Pons (tissue), 1 donor: ENCODE results near the gene NRG2.

Source experiments
- DNase-seq: peaks from one replicate; pipeline ENCODE4 v3.0.0-alpha.2; 2016; ENCODE audit warnings: low spot score

NRG2 gene

DNA sequence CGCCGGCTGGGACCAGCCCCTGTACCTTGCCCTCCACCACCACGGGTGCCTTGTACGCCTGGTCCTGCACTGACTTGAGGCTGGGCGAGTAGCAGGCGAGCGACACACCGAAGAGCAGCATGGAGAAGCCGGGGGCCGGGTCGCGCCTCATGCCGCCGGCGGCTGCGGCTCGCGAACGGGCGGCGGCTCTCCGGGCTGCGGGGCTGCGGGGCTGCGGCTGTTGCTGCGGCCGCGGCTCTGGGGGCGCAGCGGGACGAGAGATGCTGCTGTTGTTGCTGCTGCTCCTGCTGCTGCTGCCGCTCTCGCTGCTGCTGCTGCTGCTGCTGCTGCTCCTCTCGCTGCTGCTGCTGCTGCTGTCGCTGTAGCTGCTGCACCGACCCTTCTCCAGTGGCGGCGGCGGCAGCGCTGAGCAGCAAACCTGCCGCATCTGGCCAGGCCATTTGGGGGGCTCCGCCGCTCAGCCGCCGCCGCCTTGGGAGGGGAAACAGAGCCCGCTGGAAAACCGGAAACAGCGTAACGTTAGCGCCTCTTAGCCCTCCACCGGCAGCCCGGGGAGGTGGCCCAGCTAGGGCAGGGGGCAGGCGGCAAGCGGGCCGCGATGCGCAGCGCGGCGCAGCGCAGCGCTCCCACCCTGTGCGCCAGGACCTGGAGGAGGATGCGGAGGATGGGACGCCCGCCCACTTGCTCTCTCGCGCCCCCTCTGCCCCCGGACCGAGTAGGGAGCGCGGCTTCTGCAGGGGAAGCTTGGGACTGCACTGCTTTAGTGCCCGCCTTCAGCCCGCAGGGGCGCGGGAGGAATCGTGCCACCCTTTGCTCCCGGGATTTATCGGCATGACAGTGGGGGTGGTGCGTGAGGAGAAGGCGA, at the start of gene NRG2:
Gene NRG2, minus strand, starts transcription at position 657 of the 865 bp plus-strand sequence.
- peak; percentile 65 for DNase-seq

DNA sequence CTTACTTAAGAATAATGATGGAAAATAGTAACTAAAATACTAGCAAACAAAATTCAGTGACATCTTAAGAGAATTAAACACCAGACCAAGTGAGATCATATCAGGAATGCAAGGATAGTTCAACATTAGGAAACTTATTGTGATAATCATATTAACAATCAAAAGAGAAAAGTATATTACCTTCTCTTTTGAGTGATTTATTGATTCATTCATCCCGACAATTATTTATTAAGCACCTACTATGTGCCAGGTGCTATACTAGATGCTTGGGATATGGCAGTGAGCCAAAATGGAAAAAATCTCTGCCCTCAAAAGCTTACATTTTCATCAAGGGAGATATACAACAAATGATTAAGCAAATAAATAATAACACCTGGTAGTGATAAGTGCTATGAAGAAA, 47.2 kb upstream of the NRG2 start:
- no peak for DNase-seq

DNA sequence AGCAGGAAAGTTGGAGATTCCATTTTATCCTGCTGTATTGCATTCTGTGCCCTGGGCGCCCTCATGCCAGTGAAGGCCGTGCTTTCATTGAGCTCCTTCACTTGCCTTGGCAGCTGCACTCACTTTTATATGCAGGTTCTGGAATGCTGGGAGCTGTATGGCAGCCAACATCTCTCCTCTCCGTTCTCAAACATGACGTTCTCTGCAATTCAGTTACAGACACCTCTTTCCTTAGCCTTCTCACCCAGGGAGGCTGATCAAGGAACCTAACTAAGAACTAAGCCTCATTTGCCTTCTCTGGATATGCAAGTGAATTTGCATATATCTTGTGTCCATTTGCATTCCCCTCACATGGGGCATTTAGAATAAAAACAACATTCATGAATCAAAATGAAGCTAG, 41.4 kb upstream of the NRG2 start:
- DNase-seq = peak; percentile 24

DNA sequence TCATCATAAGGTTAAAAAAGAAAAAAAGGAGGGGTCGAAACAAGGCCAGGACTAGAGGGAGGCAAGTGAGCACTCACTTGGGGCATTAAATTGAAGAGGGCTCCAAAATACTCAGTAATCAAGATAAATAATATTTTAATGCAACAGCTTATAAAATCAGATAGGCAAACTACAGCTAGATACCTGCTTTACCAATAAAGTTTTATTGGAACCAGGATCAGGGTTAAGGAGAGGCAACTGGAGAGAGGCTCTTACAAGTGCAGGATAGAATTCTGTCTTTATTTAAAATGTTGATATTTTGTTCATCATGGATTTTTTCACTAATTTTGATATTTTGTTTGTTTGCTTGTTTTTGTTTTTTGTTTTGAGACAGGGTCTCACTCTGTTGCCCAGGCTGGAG, 40.6 kb upstream of the NRG2 start:
- DNase-seq = no peak

DNA sequence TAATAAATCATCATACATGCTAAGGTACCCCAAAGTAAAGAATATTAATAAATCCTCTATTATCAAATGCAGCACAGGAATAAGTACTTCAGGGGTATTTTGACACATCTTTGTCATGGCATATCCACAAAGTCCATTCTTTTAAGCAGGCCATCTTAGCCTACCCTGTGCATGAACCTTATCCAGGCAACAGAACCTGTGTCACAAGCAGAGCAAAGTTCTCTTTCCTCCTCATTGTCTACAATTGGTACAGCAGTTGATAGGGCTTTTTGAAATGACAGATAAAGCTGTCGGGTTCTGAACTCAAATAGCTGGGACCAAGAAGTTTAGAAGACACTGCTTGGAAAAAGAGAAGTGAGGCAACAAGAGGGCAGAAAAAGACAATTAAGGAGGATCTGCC, 40.0 kb upstream of the NRG2 start:
- DNase-seq = no peak

DNA sequence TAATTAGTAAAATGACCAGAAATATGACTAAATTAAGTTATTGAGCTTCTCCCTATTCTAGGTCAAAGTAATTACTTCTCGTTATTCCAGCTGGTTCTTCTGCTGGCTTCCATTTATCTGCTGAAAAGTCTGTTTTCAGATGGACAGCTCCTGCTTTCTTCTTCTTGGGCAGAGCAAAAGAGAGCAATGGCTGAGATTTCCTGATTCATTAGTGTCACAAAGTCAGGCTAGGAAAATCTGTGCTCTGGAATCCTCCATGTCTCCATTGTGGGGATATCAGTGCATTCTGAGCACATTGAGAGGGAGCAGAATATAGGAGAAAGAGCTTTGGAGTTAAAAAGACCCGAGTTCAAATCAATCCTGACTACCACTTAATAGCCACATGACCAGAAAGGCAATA, 33.7 kb upstream of the NRG2 start:
- DNase-seq = no peak

DNA sequence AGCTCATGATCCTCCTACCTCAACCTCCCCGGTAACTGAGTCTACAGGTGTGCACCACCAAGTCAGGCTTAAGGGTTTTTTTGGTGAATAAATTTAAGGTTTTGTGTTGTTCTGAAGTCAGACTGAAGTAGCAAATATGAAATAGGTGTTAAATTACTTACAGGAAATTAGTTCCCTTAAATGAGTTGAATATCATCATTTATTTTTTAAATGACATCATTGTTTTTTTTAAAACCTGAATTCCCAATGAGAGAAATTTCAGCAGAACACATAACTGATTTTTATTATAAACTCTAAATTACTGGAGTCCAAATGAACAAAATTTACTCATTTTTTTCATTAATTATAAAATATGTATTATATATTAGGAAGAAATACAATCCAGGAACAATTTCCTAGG, 33.0 kb upstream of the NRG2 start:
- DNase-seq = no peak

DNA sequence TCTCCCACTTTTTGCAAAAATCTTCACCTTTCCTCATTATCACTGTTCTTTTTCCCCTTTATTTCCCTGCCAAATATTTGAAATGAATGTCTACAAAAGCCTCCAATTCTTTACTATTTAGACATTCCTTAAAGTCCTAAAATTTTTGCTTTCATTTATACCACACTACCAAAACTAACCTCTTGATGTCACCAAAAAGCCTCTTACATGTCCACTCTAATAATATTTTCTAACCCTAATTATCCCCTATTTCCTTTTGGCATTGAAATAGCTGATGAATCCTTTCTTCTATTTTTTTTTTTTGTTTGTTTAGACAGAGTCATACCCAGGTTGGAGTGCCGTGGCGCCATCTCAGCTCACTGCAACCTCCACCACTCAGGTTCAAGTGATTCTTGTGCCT, 32.3 kb upstream of the NRG2 start:
- peak; percentile 11 for DNase-seq

DNA sequence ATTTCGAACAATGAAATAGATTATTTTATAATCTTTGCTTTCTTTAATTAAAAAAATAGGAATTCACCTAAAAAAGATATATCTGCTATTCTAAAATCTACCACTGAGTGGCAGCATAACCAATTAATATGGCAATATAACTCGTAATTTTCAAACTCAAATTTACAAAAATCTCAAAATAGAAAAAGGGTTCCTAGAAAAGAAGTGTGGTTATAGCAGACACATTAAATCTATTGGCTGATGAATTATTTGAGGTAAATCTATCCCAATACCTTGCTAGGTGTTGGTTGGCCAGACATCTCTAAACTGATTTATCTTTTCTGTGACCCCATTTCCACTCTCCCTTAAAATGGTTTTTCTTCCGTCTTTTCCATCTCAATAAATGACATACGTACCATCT, 30.2 kb upstream of the NRG2 start:
- DNase-seq = peak; percentile 35

DNA sequence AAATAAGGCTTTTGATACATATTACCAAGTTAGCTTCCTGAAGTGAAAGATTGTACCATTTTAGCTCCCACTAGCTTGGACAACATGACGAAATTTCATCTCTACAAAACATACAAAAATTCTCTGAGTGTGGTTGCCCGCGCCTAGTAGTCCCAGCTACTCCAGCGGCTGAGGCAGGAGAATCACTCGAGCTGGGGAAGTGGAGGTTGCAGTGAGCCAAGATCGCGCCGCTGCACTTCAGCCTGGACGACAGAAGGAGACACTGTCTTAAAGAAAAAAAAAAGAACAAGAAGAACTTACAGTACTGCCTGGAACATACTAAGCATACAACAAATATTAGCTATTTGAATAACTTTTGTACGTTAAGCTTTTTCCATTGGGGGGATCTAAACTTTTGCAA, 29.7 kb upstream of the NRG2 start:
- no peak for DNase-seq

DNA sequence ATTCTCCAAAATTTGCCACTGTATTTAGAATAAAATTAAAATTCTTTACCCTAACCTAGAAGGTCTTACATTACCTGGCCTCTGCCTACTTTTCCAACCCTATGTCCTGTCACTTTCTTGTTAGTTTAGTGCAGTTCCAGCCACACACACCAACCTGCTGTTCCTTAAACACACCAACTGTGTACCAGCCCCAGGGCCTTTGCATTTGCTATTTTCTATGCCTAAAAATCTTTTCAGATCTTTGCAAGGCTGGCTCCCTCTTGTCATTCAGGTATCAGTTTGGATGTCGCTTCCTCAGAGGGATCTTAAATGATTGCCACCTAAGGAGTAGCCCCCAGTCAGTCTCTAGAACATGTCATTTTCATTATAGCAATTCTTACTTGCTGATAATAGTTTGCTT, 17.7 kb upstream of the NRG2 start:
- DNase-seq = no peak

DNA sequence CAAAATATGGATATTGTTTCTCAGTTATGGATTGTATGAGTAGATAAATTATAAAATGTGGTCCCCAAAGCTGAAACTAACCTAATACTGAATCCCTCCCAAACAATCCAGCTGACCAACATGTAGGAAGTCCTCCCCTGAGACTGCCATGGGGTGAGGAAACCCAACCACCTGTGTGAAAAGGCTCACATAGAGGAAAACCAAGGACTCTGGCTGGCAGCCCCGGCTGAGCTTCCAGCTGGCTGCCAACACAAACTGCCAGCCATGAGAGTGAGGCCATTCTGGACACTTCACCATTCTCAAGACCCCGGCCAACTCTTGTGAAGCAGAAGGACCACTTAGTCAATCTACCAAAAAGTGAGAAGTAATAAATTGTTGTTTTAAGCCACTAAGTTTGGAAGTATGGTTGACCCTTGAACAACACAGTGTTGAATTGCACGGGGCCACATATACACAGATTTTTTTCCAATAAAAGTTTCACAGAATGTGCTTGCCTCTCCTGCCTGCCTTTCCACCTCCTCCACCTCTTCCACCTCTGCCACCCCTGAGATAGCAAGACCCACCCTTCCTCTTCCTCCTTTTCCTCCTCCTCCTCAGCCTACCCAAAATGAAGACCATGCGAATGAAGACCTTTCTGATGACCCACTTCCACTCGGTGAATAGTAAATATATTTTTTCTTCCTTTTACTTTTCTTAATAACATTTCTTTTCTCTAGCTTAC, 15.3 kb upstream of the NRG2 start:
- no peak for DNase-seq

DNA sequence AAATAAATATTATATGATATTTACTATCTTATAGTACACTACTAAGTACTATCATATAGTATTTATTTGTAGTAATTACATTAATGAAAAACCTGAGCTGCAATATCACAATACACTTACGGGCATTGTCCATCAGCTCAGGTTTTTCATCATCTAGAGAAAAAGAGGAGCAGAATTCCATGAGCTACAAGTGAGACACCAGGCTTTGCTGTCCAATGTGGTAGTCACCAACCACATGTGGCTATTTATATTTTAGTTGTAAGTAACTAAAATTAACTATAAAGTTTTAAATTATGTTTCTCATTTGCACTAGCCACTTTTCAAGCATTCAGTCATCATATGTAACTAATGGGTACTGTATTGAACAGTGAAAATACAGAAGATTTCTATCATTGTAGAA, 13.8 kb upstream of the NRG2 start:
- no peak for DNase-seq

DNA sequence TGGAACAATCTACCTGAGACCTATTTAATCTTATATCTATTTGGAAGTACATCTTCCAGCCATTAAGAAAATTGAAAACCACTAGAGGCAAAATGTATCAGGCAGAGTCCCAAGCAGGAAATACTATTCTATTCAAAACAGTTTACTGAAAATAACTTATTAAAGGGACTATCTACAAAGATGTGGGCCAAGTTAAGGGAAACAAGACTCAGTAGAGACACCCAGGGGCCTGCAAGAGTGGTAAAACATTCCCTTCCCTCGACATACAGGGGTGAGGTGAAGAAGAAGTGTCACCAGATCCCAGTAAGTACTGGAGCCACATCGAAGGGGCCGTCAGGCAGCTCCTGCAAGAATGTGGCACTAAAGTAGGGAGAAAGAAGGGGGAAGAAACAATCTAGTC, 12.1 kb upstream of the NRG2 start:
- no peak for DNase-seq

DNA sequence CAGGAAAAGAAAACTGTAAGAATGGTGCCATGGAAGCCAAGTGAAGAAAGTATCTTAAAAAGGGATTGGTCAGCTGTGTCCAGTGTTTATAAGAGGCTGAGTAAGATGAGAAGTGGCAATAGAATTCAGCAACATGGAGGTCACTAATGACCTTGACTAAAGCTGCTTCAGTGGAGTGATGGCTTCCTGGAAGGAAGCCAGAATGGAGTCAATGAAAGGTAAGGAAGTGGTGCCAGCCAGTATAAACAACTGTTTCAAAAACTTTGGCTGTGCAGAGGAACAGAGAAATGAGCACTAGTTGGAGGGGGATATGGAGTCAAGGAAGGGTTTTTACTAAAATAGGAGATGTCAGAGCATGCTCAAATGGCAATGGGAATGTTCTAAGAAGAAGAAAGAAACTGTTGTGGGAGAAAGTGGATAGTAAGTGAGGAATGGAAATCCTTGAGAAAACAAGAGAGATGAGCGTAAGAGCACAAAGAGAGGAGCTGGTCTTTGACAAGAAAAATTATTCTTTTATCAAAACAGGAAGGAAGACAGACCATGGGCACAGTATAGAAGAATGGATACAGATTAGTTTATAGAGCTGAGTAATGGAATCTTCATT, 11.1 kb upstream of the NRG2 start:
- no peak for DNase-seq

DNA sequence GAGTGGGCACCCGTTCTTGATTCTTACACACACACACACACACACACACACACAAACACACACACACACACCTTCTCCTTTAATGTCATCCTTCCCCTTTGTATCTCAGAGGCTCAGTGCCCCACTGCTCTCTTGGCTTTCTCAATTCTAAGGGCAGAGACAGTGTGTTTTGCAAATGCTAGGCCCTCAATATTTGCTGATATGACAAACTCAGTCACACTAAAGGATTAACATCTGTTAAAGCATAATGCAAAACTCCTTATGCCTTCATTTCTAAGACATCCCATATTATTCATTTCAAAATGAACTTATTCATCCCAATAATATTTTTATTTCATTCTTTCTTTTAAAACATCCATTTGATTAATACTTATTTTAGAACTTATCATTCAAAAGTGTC, 8.9 kb upstream of the NRG2 start:
- DNase-seq = no peak

DNA sequence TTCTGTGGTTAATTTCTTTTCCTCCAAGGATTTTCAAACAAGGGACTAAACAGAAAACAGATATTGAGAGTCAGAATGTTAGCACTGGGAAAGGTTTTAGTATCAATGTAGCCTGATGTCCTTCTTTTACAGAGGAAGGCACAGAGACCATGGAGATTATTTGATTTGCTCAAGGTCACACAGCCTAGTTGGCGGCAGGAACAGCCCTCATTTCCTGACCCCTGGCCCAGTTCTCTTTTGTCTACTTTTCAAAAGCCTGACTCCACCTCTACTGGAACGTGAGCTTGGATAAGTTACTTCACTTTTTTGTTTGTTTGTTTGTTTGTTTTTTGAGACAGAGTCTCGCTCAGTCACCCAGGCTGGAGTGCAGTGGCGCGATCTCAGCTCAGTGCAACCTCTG, 6.6 kb upstream of the NRG2 start:
- DNase-seq = no peak

DNA sequence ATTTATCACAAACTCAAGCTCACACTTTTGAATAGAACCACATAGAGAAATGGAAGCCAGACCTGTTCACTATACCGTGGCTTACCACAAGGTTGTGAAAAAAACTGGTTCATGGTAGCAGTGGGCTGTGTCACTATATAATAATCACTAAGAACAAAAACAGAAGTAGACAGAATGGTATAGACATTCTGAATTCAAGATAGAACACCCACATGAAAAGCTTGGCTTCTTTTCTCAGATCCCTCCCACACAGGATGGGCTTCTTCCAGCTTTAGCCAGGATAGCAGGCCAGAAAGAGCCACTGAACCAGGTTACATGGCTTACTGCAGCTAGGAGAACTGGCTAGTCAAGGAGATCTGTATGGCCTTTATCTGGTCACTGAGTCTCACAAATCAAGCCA, 6.1 kb upstream of the NRG2 start:
- DNase-seq = no peak

DNA sequence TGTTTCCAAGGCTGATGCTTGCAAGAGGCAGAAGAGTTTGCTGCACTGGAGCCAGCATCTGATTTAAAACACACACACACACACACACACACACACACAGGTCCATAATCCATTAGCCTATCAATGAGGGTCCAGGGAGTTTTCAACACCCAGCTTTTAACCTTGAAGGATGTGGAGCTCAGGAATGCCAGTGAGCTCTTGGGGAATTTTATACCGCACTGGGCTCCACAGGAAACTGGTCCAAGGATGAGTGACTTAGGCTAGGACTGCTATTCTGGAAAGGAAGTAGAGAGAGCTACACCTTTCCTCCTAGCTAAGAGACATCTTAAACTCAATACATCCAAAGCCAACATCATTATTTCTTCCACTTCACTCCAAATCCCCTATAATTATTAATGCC, 942 bp upstream of the NRG2 start:
- no peak for DNase-seq

DNA sequence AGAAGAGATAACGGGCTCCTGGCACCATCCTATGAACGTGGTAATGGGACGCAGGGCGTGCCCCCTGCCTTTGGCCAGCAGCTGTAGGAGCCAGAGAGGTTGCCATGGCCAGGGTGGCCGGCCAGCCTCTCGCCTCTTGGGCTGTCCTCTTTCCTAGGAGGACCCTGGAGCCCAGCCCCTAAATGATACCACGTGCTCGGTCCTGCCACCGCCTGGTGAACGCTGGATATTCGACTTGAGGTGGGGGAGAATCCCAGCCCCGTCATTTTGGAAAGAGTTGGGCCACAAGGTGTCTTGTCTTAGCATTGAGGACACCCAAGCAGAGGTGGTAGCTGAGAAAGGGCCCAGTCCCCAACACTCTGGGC, 391 bp upstream of the NRG2 start:
- DNase-seq = peak; percentile 43

DNA sequence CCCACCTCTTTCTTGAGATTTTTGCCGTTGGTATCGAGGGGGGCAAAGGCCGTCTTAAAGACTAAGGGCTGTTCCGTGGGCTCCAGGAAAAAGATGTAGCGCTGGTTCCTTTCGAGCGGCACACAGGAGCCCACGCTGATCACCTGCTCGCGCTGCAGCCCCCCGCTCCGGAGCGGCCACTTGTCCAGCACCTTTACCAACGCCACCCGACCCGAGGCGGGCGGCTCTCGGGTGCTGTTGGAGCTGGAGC, 781 bp downstream of the NRG2 start:
- DNase-seq = no peak

DNA sequence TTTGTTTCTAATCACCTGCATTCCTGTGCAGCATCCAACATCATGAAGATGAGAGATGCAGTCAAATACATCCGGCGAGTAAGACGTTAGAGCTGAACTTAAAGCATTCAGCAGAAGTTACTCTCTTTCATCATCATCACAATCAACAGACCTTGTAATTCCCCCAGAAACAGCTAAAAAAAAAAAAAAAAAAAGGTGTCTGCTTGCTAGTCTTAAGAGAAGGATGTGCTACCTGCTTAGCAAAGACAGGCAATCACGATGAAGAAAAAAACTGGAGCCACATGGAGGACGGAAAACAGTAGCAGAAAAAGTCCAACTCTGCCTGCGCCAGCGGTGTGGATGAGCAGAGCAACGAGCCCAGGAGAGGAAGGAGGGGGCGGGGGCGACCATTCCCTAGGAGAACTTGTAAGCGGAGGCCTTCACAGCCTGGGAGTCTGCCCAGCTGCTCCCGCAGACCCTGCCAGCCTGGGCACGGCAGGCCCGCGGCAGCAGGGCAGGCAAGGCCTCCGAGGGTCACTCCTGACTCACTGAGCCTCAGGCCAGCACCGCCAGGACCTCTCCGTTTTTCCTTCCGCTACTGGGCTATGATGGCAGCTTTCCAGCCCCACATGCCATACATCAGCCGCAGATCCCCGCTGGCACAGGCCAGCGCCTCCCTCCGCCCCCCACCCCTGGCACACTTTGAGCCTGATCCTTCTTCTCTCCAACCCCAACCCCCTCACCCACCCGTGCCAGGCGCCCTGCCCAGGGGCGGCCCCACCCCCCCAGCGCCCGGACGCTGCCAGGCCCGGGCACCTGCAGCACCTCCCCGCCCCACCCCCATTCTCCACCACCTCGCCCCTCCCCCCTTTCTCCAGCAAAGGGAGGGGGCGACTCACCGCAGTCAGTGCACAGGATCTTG, 1.4 kb downstream of the NRG2 start:
- peak; percentile 59 for DNase-seq

DNA sequence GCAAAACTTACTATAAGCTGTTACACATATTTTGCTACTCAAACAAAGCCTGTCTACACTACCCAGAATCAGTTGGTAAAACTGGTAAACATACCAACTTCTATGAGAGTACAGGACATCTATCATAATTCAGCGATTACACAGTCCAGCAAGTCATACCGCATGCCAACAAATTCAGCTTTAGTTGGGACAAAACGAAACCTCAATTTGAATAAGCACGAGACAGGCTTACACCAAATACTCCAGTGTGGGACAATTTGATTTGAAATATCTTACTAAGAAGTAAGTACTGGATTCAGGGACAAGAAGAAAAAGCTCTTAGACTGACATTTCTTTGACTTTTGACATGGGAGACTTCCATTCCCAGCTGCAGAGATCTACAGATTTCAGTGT, 2.0 kb downstream of the NRG2 start:
- peak; percentile 56 for DNase-seq
